NCI-H128 (cell line): Measurements from ENCODE around the gene SLC30A1.
"Not testable (repeated sequence)": the region's sequence is repeated elsewhere in the genome, so short reads cannot be mapped to it uniquely, and the experiment has no call there.

ENCODE experiments used
- DNase-seq: peaks from one replicate; lab custom pipeline; 2025; ENCODE audit not compliant: unreplicated experiment; lab: John Stamatoyannopoulos, UW

Gene SLC30A1

GRCh38 chr1:211588711-211589110, 9.8 kb upstream of the SLC30A1 start:
- DNase-seq, result no peak

GRCh38 chr1:211587123-211587522, 8.2 kb upstream of the SLC30A1 start:
- no peak for DNase-seq

- DNase-seq, result no peak
Observed at GRCh38 chr1:211586538-211586937, 7.6 kb upstream of the SLC30A1 start.

GRCh38 chr1:211583011-211583992, 4.3 kb upstream of the SLC30A1 start:
- no peak for DNase-seq

GRCh38 chr1:211581526-211581925, 2.6 kb upstream of the SLC30A1 start:
- DNase-seq, result no peak

GRCh38 chr1:211580303-211580687, 1.3 kb upstream of the SLC30A1 start:
- DNase-seq, result no peak

- DNase-seq, result no peak
Observed at GRCh38 chr1:211579440-211580302, 710 bp upstream of the SLC30A1 start.

GRCh38 chr1:211577819-211578639, 932 bp downstream of the SLC30A1 start:
- peak; percentile 62 for DNase-seq

GRCh38 chr1:211577277-211577818, 1.6 kb downstream of the SLC30A1 start:
- DNase-seq, result no peak

- DNase-seq, result no peak
Observed at GRCh38 chr1:211576717-211577116, 2.2 kb downstream of the SLC30A1 start.

- no peak for DNase-seq
Observed at GRCh38 chr1:211574705-211575104, 4.3 kb downstream of the SLC30A1 start.

- DNase-seq, result no peak
Observed at GRCh38 chr1:211571998-211572397, 7.0 kb downstream of the SLC30A1 start.

- not testable (repeated sequence) for DNase-seq
Observed at GRCh38 chr1:211570378-211570777, 8.6 kb downstream of the SLC30A1 start.

- DNase-seq, result no peak
Observed at GRCh38 chr1:211566431-211567025, 12.4 kb downstream of the SLC30A1 start.

- DNase-seq, result no peak
Observed at GRCh38 chr1:211564084-211564483, 14.9 kb downstream of the SLC30A1 start.

GRCh38 chr1:211559222-211560010, 19.5 kb downstream of the SLC30A1 start:
- DNase-seq, result no peak

GRCh38 chr1:211557894-211558625, 20.9 kb downstream of the SLC30A1 start:
- no peak for DNase-seq

- no peak for DNase-seq
Observed at GRCh38 chr1:211553549-211553948, 25.4 kb downstream of the SLC30A1 start.
